Effector CD8-positive, alpha-beta T cell (primary cell): ENCODE results near the gene ARID3C.
"Not testable (repeated sequence)": the region's sequence is repeated elsewhere in the genome, so short reads cannot be mapped to it uniquely, and the experiment has no call there.

Source experiments
- DNase-seq: peaks from one replicate; lab custom pipeline; 2025; lab: John Stamatoyannopoulos, UW

Gene ARID3C

GRCh38 chr9:34651876-34652601 lies 23.2 kb upstream of the ARID3C start, which contains the start of gene IL11RA:
Gene IL11RA, plus strand, starts transcription at chr9:34652185. Its CDS starts 3,033 bp downstream, at chr9:34655218.
- no peak for DNase-seq

- DNase-seq = no peak
Observed at GRCh38 chr9:34651321-34651720, 22.5 kb upstream of the ARID3C start.

GRCh38 chr9:34650816-34651215 lies 21.9 kb upstream of the ARID3C start:
- DNase-seq = no peak

- no peak for DNase-seq
Observed at GRCh38 chr9:34648673-34649072, 19.8 kb upstream of the ARID3C start.

- DNase-seq = no peak
Observed at GRCh38 chr9:34647651-34648050, 18.8 kb upstream of the ARID3C start.

GRCh38 chr9:34647084-34647403 lies 18.2 kb upstream of the ARID3C start:
- DNase-seq = no peak

- peak; percentile 97 for DNase-seq
Observed at GRCh38 chr9:34646211-34647083, 17.6 kb upstream of the ARID3C start, which contains the start of gene GALT. Gene GALT, plus strand, starts transcription at chr9:34646675. Its CDS starts 30 bp downstream, at chr9:34646705.

GRCh38 chr9:34644766-34645314 lies 16.0 kb upstream of the ARID3C start:
- no peak for DNase-seq

- no peak for DNase-seq
Observed at GRCh38 chr9:34642679-34643078, 13.8 kb upstream of the ARID3C start.

GRCh38 chr9:34639322-34639721 lies 10.5 kb upstream of the ARID3C start:
- DNase-seq = not testable (repeated sequence)

- DNase-seq = no peak
Observed at GRCh38 chr9:34638138-34638445, 9.2 kb upstream of the ARID3C start.

GRCh38 chr9:34637356-34638137 lies 8.7 kb upstream of the ARID3C start, which contains the start of gene SIGMAR1:
Gene SIGMAR1, minus strand, starts transcription at chr9:34637787. Its CDS starts 90 bp downstream, at chr9:34637697.
- peak; percentile 90 for DNase-seq

GRCh38 chr9:34636791-34637355 lies 8.0 kb upstream of the ARID3C start:
- no peak for DNase-seq

- no peak for DNase-seq
Observed at GRCh38 chr9:34635556-34635955, 6.7 kb upstream of the ARID3C start.

- no peak for DNase-seq
Observed at GRCh38 chr9:34634551-34635248, 5.8 kb upstream of the ARID3C start.

GRCh38 chr9:34633851-34634550 lies 5.1 kb upstream of the ARID3C start:
- DNase-seq = peak; percentile 59

- DNase-seq = no peak
Observed at GRCh38 chr9:34633166-34633565, 4.3 kb upstream of the ARID3C start.

- DNase-seq = no peak
Observed at GRCh38 chr9:34630402-34631154, 1.7 kb upstream of the ARID3C start.

- no peak for DNase-seq
Observed at GRCh38 chr9:34629491-34629808, 584 bp upstream of the ARID3C start.
